ENCODE measurements around the gene BAD.

DNA sequence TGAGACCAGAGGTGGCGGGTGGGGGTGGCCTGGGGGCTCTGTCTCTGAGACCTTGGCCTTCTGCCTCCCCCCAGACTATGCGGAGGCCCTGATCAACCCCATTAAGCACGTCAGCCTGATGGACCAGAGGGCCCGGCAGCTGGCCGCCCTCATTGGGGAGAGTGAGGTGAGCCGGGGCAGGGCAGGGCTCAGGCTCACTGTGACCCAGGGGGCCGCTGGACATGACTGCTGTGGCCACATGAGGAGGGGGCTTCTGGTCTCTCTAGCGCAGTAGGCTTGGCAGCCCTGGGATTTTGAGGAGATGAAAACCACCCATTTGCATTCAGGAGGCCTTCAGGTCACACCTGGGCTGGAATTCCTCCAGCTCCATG lies 20.5 kb downstream of the BAD start:
- TF ChIP-seq, protein P1, sequence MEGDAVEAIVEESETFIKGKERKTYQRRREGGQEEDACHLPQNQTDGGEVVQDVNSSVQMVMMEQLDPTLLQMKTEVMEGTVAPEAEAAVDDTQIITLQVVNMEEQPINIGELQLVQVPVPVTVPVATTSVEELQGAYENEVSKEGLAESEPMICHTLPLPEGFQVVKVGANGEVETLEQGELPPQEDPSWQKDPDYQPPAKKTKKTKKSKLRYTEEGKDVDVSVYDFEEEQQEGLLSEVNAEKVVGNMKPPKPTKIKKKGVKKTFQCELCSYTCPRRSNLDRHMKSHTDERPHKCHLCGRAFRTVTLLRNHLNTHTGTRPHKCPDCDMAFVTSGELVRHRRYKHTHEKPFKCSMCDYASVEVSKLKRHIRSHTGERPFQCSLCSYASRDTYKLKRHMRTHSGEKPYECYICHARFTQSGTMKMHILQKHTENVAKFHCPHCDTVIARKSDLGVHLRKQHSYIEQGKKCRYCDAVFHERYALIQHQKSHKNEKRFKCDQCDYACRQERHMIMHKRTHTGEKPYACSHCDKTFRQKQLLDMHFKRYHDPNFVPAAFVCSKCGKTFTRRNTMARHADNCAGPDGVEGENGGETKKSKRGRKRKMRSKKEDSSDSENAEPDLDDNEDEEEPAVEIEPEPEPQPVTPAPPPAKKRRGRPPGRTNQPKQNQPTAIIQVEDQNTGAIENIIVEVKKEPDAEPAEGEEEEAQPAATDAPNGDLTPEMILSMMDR (IDR thresholded peaks at IDR 0.05), result no peak
- TF ChIP-seq EP300 (IDR thresholded peaks at IDR 0.05) (no peak), POLR2AphosphoS5 (IDR thresholded peaks at IDR 0.05) (no peak)

Data from stomach (tissue), 4 donors.